H1 (cell line): ENCODE data around the gene RNF41. TPM values are rescaled to one million over a fixed set of nuclear protein-coding genes. Genes with fewer than 3 reads are reported as not detected.

Experiments
- CTCF ChIA-PET: fragments of 300-600 bp; sonication (Branson Sonifier 250); formaldehyde crosslinking; loops from one replicate; lab custom pipeline; 2021; ENCODE audit not compliant: partially characterized antibody; lab: Charles Lee
- POLR2A ChIA-PET: fragments of 300-600 bp; sonication (Branson Sonifier 250); formaldehyde crosslinking; loops from one replicate; lab custom pipeline; 2021; ENCODE audit warnings: inconsistent platforms; ENCODE audit not compliant: partially characterized antibody; lab: Charles Lee
- DNase-seq, 2 experiments: peaks; one replicate each; pipeline versions ENCODE4 v3.0.0 to v3.0.0-alpha.2; 2010 to 2022; ENCODE audit warnings: low spot score in 2 of 2, low read depth in 1 of 2, mixed read lengths in 1 of 2
- FAIRE-seq: peaks from 2 replicates; lab custom pipeline; 2011; peaks lifted over from hg19 to GRCh38; lab: Jason Lieb, UNC
- H2AFZ ChIP-seq: 2 replicates; pipeline ENCODE4 v1.8.1; 2012; ENCODE audit warnings: low read length, inconsistent platforms
- H2AK5ac ChIP-seq: 2 replicates; pipeline ENCODE4 v1.6.1; 2013; ENCODE audit warnings: low read depth, low read length
- H2BK120ac ChIP-seq: replicated peaks from 2 replicates; pipeline ENCODE3; 2013; ENCODE audit warnings: low read depth, low read length, inconsistent platforms
- H2BK12ac ChIP-seq: 2 replicates; pipeline ENCODE4 v1.6.1; 2013; ENCODE audit warnings: low read depth, low read length
- H2BK15ac ChIP-seq: 2 replicates; pipeline ENCODE4 v1.6.1; 2013; ENCODE audit warnings: low read length
- H2BK20ac ChIP-seq: 2 replicates; pipeline ENCODE4 v1.6.1; 2013; ENCODE audit warnings: low read length
- H2BK5ac ChIP-seq: 2 replicates; pipeline ENCODE4 v1.6.1; 2013; ENCODE audit warnings: low read depth, low read length
- H3K14ac ChIP-seq: 2 replicates; pipeline ENCODE4 v1.6.1; 2013; ENCODE audit warnings: inconsistent platforms; ENCODE audit not compliant: insufficient read length
- H3K18ac ChIP-seq: 2 replicates; pipeline ENCODE4 v1.6.1; 2013; ENCODE audit warnings: low read length; ENCODE audit errors: extremely low read depth
- H3K23ac ChIP-seq: 2 replicates; pipeline ENCODE4 v1.6.1; 2013; ENCODE audit warnings: inconsistent platforms; ENCODE audit not compliant: insufficient read length
- H3K23me2 ChIP-seq: 2 replicates; pipeline ENCODE4 v1.6.1; 2013; ENCODE audit warnings: low read depth, low read length
- H3K27ac ChIP-seq: 2 replicates; pipeline ENCODE4 v1.6.1; 2011; ENCODE audit warnings: low read depth, low read length, inconsistent platforms
- H3K27me3 ChIP-seq, 4 experiments: replicated peaks in 1 of 4; 1 replicate in 1 of 4; 2 replicates in 3 of 4; pipeline versions ENCODE4 v1.6.1 to v1.8.1; 2011 to 2013; ENCODE audit warnings: low read length in 3 of 4, mild to moderate bottlenecking in 3 of 4, inconsistent platforms in 2 of 4, mixed read lengths in 2 of 4, moderate library complexity in 1 of 4; ENCODE audit not compliant: control insufficient read depth in 3 of 4, insufficient read depth in 3 of 4; ENCODE audit errors: extremely low read depth in 1 of 4
- H3K36me3 ChIP-seq, 4 experiments: 2 replicates each; pipeline versions ENCODE4 v1.6.1 to v1.8.1; 2011 to 2013; ENCODE audit warnings: mild to moderate bottlenecking in 4 of 4, low read length in 3 of 4, moderate library complexity in 2 of 4, control low read depth in 1 of 4, inconsistent platforms in 1 of 4; ENCODE audit not compliant: insufficient read depth in 4 of 4, control insufficient read depth in 2 of 4
- H3K4ac ChIP-seq: replicated peaks from 2 replicates; pipeline ENCODE3; 2013; ENCODE audit warnings: low read length, low read depth, mixed read lengths, inconsistent platforms; ENCODE audit not compliant: insufficient read length
- H3K4me1 ChIP-seq, 4 experiments: replicated peaks in 1 of 4; 1 replicate in 1 of 4; 2 replicates in 3 of 4; pipeline versions ENCODE4 v1.6.1 to v1.8.1; 2011 to 2013; ENCODE audit warnings: low read length in 3 of 4, inconsistent platforms in 2 of 4, mixed read lengths in 1 of 4; ENCODE audit not compliant: insufficient read depth in 4 of 4, control insufficient read depth in 3 of 4
- H3K4me2 ChIP-seq, 2 experiments: 2 replicates each; pipeline versions ENCODE4 v1.6.1 to v1.8.1; 2011 to 2013; ENCODE audit warnings: low read depth in 2 of 2, low read length in 2 of 2, control low read depth in 1 of 2, inconsistent platforms in 1 of 2, mild to moderate bottlenecking in 1 of 2; ENCODE audit not compliant: insufficient read depth in 1 of 2
- H3K4me3 ChIP-seq, 4 experiments: fragments of 200-600, 300-600 bp in 1 of 4; sonication (generic), shearing (Covaris generic), sonication (Bioruptor Twin) in 1 of 4; 2 replicates each; pipeline versions ENCODE4 v1.5.1 to v1.8.1; 2011 to 2016; ENCODE audit warnings: low read length in 4 of 4, low read depth in 3 of 4, control low read depth in 2 of 4, inconsistent platforms in 2 of 4, mild to moderate bottlenecking in 2 of 4, mixed read lengths in 1 of 4, moderate library complexity in 1 of 4; ENCODE audit not compliant: insufficient read depth in 2 of 4; ENCODE audit errors: extremely low read depth in 1 of 4
- H3K56ac ChIP-seq: replicated peaks from 2 replicates; pipeline ENCODE3; 2013; ENCODE audit warnings: low read depth, mild to moderate bottlenecking, mixed read lengths, low read length, inconsistent platforms; ENCODE audit not compliant: insufficient read length
- H3K79me1 ChIP-seq: 2 replicates; pipeline ENCODE4 v1.6.1; 2013; ENCODE audit warnings: low read depth, low read length, control low read depth
- H3K79me2 ChIP-seq, 2 experiments: 2 replicates each; pipeline versions ENCODE4 v1.6.1 to v1.8.1; 2012 to 2013; ENCODE audit warnings: low read length in 2 of 2, mild to moderate bottlenecking in 2 of 2, inconsistent platforms in 1 of 2; ENCODE audit not compliant: insufficient read depth in 2 of 2, control insufficient read depth in 1 of 2
- H3K9ac ChIP-seq, 4 experiments: replicated peaks in 1 of 4; 1 replicate in 1 of 4; 2 replicates in 3 of 4; pipeline versions ENCODE4 v1.6.1 to v1.8.1; 2011 to 2013; ENCODE audit warnings: low read depth in 3 of 4, low read length in 3 of 4, control low read depth in 2 of 4, mild to moderate bottlenecking in 2 of 4, moderate library complexity in 2 of 4, inconsistent platforms in 1 of 4; ENCODE audit errors: extremely low read depth in 1 of 4
- H3K9me3 ChIP-seq, 2 experiments: 2 replicates each; pipeline versions ENCODE4 v1.6.1 to v1.8.1; 2012 to 2013; ENCODE audit warnings: mild to moderate bottlenecking in 2 of 2, moderate library complexity in 2 of 2, control low read depth in 1 of 2, inconsistent platforms in 1 of 2, low read depth in 1 of 2, low read length in 1 of 2, mixed read lengths in 1 of 2; ENCODE audit not compliant: insufficient read depth in 2 of 2
- H4K20me1 ChIP-seq, 2 experiments: replicated peaks in 1 of 2; 2 replicates each; pipeline versions ENCODE3 to v1.8.1; 2011 to 2013; ENCODE audit warnings: inconsistent platforms in 2 of 2, low read length in 2 of 2, mild to moderate bottlenecking in 1 of 2; ENCODE audit not compliant: insufficient read depth in 2 of 2, control insufficient read depth in 1 of 2
- H4K5ac ChIP-seq: 2 replicates; pipeline ENCODE4 v1.6.1; 2013; ENCODE audit warnings: low read length, low read depth, mixed read lengths, inconsistent platforms; ENCODE audit not compliant: insufficient read length
- H4K8ac ChIP-seq: 2 replicates; pipeline ENCODE4 v1.8.0; 2013; ENCODE audit warnings: mild to moderate bottlenecking, moderate library complexity, low read length, inconsistent platforms; ENCODE audit not compliant: insufficient read depth; ENCODE audit errors: extremely low read depth
- H4K91ac ChIP-seq: replicated peaks from 2 replicates; pipeline ENCODE3; 2013; ENCODE audit warnings: low read length, mixed read lengths, inconsistent platforms; ENCODE audit not compliant: insufficient read length
- POLR2A ChIP-seq, 2 experiments: IDR thresholded peaks; 1 replicate in 1 of 2; 2 replicates in 1 of 2; pipeline ENCODE4 v1.6.1; 2011; ENCODE audit warnings: low read depth in 2 of 2, low read length in 2 of 2, mild to moderate bottlenecking in 2 of 2; ENCODE audit errors: control extremely low read depth in 1 of 2
- POLR2AphosphoS5 ChIP-seq: IDR thresholded peaks from 2 replicates; pipeline ENCODE4 v1.6.1; 2011; ENCODE audit warnings: low read depth, low read length
- TAF7 ChIP-seq: optimal IDR thresholded peaks from 2 replicates; pipeline ENCODE3; 2011; ENCODE audit warnings: low read depth, mild to moderate bottlenecking, inconsistent platforms, low read length, moderate library complexity, borderline replicate concordance
- TEAD4 ChIP-seq: IDR thresholded peaks from 2 replicates; pipeline ENCODE4 v1.6.1; 2012; ENCODE audit warnings: low read depth, low read length, inconsistent platforms, mixed read lengths
- WGBS, 2 experiments: shearing (Covaris generic) in 1 of 2; methylation state at CpG; one replicate each; pipeline versions ENCODE4 v1.1.6 to v1.1.7; 2013 to 2015; ENCODE audit warnings: low lambda C conversion rate in 2 of 2, mixed read lengths in 2 of 2, inconsistent platforms in 1 of 2, low coverage in 1 of 2, missing lambda C conversion rate in 1 of 2; ENCODE audit not compliant: insufficient replicate concordance in 2 of 2, insufficient coverage in 1 of 2, insufficient read length in 1 of 2; ENCODE audit errors: extremely low coverage in 1 of 2, missing lambda C conversion rate in 1 of 2; 5-methylcytosine and 5-hydroxymethylcytosine counted together
- polyA plus RNA-seq, 7 experiments: library from polyadenylated mRNA; depleted of rRNA in 3 of 7; stranded (reverse) in 5 of 7; unstranded in 2 of 7; fragments of >200 nt in 5 of 7; fragments of 200-250 nt in 2 of 7; gene quantifications; 1 replicate in 5 of 7; 2 replicates in 1 of 7; 4 replicates in 1 of 7; pipeline versions ENCODE4 v1.2.1 to v1.2.3, GENCODE V29; 2011 to 2013; ENCODE audit warnings: missing spikeins in 2 of 7, mixed read lengths in 2 of 7
- total RNA-seq: library from RNA; stranded (reverse); fragmentation: NEBNext Ultra II Directional; extraction: Animal tissue kit (Norgen Biotek cat#: 25700); gene quantifications from 2 replicates; pipeline ENCODE4 v1.2.1, GENCODE V29; 2021

RNF41 gene
- total and polyA plus RNA-seq, 2 of the 8 experiments (the other 6 are each of a cell fraction or from before 2014, with no cell fraction given) = 55.5 to 98.6 TPM

DNA sequence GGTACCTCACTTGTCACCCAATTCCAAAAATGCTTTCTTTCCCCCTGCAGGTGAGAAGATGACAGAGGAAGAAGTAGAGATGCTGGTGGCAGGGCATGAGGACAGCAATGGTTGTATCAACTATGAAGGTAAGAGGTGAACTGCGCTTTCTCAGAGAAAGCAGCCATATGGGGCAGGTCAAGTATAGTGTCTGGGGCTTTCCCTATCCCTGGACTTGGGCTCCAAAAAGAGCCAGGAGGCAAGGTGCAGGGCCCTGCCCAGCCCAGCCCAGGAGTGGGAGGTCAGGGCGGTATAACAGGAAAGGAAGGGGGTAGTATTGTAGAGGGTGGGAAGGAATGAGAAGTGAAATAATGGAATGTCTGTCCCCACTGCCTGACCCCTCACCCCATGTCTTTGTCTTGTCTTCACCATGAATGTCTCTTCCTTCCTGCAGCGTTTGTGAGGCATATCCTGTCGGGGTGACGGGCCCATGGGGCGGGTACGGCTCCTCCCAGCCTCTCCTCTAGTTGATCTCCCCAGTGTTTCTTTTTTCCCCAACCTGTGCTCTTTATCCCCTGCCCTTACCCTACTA is 61.4 kb downstream of the RNF41 start:
- H3K79me2 ChIP-seq = peaks cover 3 to 25% of the 10 kb centered on the region in 2 experiments
- no peak for FAIRE-seq

More for the DNA sequence above, 61.4 kb downstream of the RNF41 start:
- Histone ChIP-seq H4K8ac (no peak overlapping the region), H2AFZ (no peak overlapping the region), H2AK5ac (peak overlapping the region; percentile 25; the same call in 1 of the 2 replicates), H3K14ac (no peak overlapping the region), H4K5ac (no peak overlapping the region), H3K56ac (no peak overlapping the region), H3K27ac (0 out of 2 replicates have a peak overlapping the region, but pooled peaks have one; percentile 99), H3K18ac (no peak overlapping the region), H3K27me3 (no peaks in the 10 kb centered on the region), H3K79me1 (peaks cover 5% of the 10 kb centered on the region; the same call in 1 of the 2 replicates), H3K4me2 (peak overlapping the region; percentile 77 to 92), H3K23ac (no peak overlapping the region), H4K20me1 (peaks cover 11 to 23% of the 10 kb centered on the region in 2 experiments), H2BK15ac (no peak overlapping the region), H3K4me1 (peaks cover 3 to 33% (median 20%) of the 10 kb centered on the region in 4 experiments), H4K91ac (no peak overlapping the region), H2BK20ac (no peak overlapping the region), H3K9me3 (no peaks in the 10 kb centered on the region), H3K23me2 (peaks cover 19% of the 10 kb centered on the region), H2BK12ac (no peak overlapping the region), H2BK5ac (peak overlapping the region; percentile 55), H3K4me3 (peak overlapping the region in 3 of 4 experiments; percentile 14 to 97 (median 91); a peak in 5 of 8 replicates), H3K36me3 (peaks cover 29 to 66% (median 48%) of the 10 kb centered on the region in 4 experiments), H3K9ac (peak overlapping the region in 2 of 4 experiments; percentile 92 to 99; a peak in 4 of 7 replicates), H2BK120ac (no peak overlapping the region), H3K4ac (no peak overlapping the region)
- POLR2A ChIA-PET = interaction anchor here (0.9 to 15.6 kb wide), 13 partner anchors 19 to 199 kb away, joined by 3 to 656 read pairs (median 14); partner anchors contain the start of genes CNPY2, COQ10A, PA2G4 and RNF41
- WGBS, 2 experiments = 82% methylated on average over 7 of the region's 7 CpGs; no CpG with 5 or more reads in 1 of the 2 experiments
- TF ChIP-seq TEAD4 = no peak
- peak; percentile 81 for TF ChIP-seq POLR2AphosphoS5
- TF ChIP-seq POLR2A (IDR thresholded peaks at IDR 0.05; ENCODE audit: control extremely low read depth in 1 of 2, low read depth in 2 of 2, low read length in 2 of 2) = peak in 1 of 2 experiments; percentile 86; a peak in 1 of 3 replicates
- TF ChIP-seq TAF7 = peak; percentile 49
- CTCF ChIA-PET = interaction anchor here (0.9 to 6.8 kb wide), 9 partner anchors 24 to 75 kb away, joined by 3 to 47 read pairs (median 5); partner anchors contain the start of genes RNF41, SMARCC2 and ZC3H10
- no peak for DNase-seq
